ENCODE data around the gene CDIP1. TPM values are rescaled to one million over a fixed set of nuclear protein-coding genes. Genes with fewer than 3 reads are reported as not detected.
"Not testable (repeated sequence)": the region's sequence is repeated elsewhere in the genome, so short reads cannot be mapped to it uniquely, and the experiment has no call there.

Gene CDIP1
- total RNA-seq, 1 donor: 11.8 TPM

DNA sequence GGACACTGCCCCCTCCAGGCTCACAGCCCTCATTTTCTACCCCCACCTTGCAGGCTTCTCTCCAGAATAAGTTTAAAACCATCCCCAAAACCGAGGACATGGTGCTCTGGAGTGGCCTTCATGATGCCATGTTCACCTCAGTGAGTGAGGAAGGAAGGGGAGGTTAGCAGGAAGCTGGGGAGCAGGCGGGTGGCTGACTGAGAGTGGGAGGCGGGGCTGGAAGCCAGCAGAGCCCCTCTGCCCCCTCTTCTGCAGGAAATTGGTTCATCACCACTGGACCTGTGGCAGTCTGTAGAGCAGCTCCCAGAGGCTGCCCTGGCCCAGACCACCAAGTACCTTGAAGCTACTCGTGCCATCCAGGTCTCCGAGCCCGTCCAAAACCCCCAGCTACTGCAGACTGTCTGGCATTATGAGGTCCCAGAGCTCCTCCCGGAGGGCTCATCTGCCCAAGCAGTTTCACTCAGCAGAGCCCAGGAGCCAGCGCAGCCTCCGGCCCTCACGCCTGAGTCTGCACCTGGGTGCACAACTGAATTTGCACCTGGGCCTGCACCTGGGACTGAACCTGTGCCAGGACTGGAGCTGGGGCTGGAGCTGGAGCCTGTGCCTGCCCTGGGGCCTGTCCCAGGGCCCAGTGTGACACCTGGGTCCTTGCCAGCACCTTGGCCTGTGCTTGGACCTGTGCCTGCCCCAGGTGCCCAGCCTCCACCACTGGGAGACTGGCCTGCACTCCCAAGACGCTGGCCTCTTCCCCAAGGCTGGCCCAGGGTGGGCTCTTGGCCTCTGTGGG lies 36.5 kb upstream of the CDIP1 start:
- TF ChIP-seq, protein P1, sequence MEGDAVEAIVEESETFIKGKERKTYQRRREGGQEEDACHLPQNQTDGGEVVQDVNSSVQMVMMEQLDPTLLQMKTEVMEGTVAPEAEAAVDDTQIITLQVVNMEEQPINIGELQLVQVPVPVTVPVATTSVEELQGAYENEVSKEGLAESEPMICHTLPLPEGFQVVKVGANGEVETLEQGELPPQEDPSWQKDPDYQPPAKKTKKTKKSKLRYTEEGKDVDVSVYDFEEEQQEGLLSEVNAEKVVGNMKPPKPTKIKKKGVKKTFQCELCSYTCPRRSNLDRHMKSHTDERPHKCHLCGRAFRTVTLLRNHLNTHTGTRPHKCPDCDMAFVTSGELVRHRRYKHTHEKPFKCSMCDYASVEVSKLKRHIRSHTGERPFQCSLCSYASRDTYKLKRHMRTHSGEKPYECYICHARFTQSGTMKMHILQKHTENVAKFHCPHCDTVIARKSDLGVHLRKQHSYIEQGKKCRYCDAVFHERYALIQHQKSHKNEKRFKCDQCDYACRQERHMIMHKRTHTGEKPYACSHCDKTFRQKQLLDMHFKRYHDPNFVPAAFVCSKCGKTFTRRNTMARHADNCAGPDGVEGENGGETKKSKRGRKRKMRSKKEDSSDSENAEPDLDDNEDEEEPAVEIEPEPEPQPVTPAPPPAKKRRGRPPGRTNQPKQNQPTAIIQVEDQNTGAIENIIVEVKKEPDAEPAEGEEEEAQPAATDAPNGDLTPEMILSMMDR (IDR thresholded peaks at IDR 0.05; ENCODE audit: insufficient read depth, low read length): no peak
- no peak for DNase-seq (ENCODE audit: low read depth)

DNA sequence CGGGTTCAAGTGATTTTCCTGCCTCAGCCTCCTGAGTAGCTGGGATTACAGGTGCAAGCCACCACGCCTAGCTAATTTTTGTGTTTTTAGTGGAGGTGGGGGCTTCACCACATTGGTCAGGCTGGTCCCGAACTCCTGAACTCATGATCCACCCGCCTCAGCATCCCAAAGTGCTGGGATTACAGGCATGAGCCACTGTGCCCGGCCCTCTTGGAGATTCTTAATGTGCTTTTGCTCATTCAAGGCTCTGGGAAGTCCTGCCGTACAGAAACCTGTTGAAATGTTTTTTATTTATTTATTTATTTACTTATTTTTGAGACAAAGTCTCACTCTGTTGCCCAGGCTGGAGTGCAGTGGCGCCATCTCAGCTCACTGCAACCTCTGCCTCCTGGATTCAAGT lies 35.4 kb upstream of the CDIP1 start:
- not testable (repeated sequence) for H3K4me3 ChIP-seq (ENCODE audit: low read depth, low read length); DNase-seq (ENCODE audit: low read depth)

More for the DNA sequence above, 36.5 kb upstream of the CDIP1 start:
- no peak overlapping the region for H3K4me3 ChIP-seq (ENCODE audit: low read depth, low read length)

DNA sequence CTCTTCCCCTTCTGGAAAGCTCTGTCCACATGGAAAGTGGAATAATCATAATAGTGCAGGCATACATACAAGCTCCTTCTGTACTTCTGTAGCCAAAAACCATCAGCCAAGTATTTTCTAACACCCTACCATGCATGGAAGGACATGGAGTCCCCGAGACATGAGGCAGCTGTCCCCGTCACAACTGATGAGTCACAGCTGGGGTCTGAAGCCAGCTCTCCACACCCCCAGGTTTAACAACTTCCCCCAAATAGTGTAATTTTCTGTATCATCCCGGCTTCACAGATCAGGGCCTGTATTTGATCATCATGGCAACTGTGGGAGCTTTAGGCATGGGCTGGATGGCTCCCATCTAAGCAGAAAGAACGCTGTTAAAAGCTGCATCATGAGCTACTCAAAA lies 34.1 kb upstream of the CDIP1 start:
- TF ChIP-seq, protein P1 (IDR thresholded peaks at IDR 0.05; ENCODE audit: insufficient read depth, low read length): no peak
- H3K4me3 ChIP-seq (ENCODE audit: low read depth, low read length): no peak overlapping the region
- DNase-seq (ENCODE audit: low read depth): peak; percentile 18

DNA sequence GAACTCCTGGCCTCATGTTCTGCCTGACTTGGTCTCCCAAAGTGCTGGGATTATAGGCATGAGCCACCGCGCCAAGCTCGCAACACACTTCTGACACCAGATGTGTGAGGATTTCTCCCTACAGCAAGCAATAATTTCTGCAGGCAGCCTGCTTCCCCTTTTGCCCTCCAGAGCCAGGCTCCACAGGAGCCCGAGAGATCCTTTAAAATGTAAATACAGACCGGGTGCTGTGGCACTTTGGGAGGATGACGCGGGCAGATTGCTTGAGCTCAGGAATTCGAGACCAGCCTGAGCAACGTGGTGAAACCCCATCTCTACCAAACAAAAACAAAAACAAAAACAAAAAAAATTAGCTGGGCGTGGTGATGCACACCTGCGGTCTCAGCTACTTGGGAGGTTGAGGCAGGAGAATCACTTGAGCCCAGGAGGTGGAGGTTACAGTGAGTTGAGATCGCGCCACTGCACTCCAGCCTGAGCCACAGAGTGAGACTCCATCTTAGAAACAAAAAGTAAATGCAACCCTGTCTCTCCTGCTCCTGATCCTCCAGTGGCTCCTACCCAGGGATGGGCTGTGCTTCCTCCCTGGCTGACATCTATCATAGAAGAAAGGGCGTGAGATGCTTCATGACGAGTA lies 32.2 kb upstream of the CDIP1 start:
- TF ChIP-seq, protein P1 (IDR thresholded peaks at IDR 0.05; ENCODE audit: insufficient read depth, low read length): no peak
- H3K4me3 ChIP-seq (ENCODE audit: low read depth, low read length): no peak overlapping the region
- no peak for DNase-seq (ENCODE audit: low read depth)

DNA sequence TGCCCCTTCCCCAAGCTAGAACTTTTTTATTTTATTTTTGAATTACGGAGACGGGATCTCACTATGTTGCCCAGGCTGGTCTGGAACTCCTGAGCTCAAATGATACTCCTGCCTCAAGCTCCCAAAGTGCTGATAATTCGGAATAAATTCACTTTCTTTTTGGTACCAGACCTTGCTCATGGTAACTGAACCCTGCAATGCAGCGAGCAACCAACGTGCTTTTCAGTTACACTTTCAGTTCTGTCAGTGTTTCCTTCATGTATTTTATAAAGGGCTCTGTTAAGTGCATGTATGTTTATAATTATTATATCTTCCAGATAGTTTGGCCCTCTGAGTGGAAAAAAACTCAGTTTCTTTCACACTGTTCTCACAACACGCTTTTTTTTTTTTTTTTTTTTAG lies 31.5 kb upstream of the CDIP1 start:
- TF ChIP-seq, protein P1 (IDR thresholded peaks at IDR 0.05; ENCODE audit: insufficient read depth, low read length): no peak
- DNase-seq (ENCODE audit: low read depth): no peak
- no peak overlapping the region for H3K4me3 ChIP-seq (ENCODE audit: low read depth, low read length)

DNA sequence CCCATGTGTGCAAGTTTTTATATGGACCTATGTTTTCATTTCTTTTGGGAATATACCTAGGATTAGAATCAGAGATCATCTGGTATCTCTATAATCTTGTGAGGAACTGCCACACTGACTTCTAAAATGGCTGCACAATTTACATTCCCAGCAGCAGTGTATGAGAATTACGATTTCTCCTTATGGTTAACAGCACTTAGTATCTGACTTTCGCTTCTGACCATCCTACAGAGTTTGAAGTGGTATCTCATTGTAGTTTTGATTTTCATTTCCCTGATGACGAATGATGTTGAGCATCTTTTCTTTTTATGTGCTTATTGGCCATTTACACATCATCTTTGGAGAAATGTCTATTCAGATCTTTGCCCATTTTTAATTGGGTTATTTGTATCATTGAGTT lies 27.6 kb upstream of the CDIP1 start:
- no peak overlapping the region for H3K4me3 ChIP-seq (ENCODE audit: low read depth, low read length)
- TF ChIP-seq, protein P1 (IDR thresholded peaks at IDR 0.05; ENCODE audit: insufficient read depth, low read length): no peak
- DNase-seq (ENCODE audit: low read depth): no peak

DNA sequence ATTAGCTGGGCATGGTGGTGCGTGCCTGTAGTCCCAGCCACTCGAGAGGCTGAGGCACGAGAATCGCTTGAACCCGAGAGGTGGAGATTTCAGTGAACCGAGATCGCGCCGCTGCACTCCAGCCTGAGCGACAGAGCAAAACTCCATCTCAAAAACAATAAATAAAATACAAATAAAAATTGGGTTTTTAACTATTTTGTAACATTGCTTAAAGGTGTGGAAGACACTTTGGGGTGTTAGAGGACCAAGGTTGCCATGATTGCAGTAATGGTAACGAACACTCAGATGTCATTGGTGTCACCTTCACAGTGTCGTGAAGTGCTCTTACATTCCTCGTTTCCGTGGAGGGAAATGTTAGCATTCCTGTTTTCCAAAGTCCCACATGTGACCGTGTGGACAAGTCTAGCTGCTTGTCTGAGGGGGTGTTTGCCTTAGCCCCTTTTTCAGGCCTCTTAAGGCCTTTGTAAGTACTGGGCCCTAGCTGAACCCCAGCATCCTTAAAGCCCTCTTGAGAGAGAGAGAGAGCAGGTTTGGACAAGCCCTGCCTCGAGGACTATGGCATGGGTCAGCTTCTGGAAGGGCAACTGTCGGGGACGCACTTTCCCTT lies 26.2 kb upstream of the CDIP1 start:
- DNase-seq (ENCODE audit: low read depth): no peak
- TF ChIP-seq, protein P1 (IDR thresholded peaks at IDR 0.05; ENCODE audit: insufficient read depth, low read length): no peak

More for the DNA sequence above, 26.2 kb upstream of the CDIP1 start:
- H3K4me3 ChIP-seq (ENCODE audit: low read depth, low read length): no peak overlapping the region
